GM21717 (cell line): ENCODE results near the gene GRID2.

Experiments used
- ATAC-seq: cut with Tn5 transposase; IDR thresholded peaks from one replicate; pipeline ENCODE4 v1.9.1; 2021; ENCODE audit warnings: mild to moderate bottlenecking, moderate library complexity; ENCODE audit not compliant: unreplicated experiment

The GRID2 gene

DNA sequence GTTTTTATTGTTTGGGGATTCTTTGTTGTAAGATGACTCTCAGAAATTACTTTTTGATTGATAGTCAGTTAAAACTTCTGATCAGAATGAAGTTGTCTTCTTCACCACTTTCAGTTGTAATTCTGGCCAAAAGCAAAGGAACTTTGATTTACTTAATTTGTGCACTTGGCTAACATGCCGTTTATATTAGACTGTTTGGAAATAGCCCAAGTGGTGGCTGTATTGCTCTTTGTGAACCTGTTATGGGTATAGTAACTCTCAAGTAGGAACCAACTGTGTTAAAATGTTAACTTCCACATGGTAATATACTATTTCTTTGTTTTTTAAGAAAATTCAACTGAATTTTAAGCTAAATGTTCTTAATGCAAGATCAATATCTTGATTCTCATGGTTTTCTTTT lies 581.9 kb downstream of the GRID2 start:
- ATAC-seq: no peak

DNA sequence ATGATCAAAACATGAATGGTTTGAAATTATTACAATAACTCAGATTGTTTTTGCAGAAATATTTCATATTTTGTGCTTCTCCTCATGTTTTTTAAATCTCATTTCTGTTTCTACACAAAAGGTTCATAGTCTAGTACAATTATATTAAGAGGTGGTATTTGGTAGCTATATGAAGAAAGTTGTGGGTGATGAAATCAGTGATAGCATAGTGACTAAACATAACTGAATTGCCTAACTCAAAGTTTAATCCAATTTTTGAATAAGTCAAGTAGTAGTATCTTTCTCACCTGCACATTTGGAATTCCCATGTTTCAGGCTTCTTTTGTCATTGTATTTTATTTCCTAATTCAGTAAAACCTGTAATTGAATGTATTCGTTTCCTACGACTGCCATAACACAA lies 648.7 kb downstream of the GRID2 start:
- ATAC-seq: no peak

DNA sequence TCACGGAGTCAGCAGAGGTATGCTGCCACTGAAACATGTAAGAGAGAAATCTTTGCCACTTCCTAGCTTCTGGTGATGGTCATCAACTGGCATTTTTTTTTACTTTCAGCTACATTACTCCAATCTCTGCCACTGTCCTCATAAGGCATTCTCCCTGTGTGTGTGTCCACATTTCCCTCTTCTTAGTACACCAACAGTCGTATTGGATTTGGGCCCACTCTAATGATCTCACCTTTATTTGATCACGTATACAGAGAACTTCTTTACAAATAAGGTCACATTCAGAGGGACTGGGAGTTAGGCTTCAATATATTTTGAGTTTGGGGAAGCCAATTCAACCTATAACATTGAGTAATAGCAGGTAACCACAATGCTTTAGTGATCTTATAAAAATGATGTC lies 649.1 kb downstream of the GRID2 start:
- ATAC-seq: no peak

DNA sequence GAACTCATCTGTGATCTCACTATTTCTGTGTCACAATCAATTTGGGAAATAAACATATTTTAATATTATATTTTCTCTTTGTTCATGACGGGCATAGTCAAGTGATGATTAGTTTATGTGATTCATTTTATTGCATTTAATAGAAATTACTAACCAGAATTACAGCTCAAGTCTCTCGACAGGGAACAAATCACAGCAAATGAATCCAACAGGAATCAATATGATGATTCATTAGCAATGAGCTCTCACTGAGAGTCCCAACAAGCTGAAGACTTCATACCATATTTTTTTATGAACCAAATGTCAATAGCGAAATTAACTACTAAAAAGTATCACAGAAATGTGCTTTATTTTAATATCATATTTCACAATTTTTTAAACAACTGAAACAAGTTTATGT lies 649.7 kb downstream of the GRID2 start:
- no peak for ATAC-seq

DNA sequence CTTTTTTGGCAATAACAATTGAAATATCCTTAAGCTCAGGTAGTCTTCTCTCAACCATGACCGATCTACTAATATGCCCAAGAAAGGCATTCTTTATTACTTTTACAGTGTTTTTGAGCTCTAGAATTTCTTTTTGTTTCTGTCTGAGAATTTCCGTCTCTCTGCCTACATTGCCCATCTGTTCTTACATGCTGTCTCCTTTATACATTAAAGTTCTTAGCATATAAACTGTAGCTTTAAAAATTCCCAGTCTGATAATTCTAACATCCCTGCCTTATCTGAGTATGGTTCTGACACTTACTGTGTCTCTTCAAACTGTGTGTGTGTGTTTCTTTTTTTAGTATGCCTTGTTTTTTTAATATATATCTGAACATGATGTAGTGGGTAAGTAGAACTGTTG lies 658.1 kb downstream of the GRID2 start:
- ATAC-seq: no peak

DNA sequence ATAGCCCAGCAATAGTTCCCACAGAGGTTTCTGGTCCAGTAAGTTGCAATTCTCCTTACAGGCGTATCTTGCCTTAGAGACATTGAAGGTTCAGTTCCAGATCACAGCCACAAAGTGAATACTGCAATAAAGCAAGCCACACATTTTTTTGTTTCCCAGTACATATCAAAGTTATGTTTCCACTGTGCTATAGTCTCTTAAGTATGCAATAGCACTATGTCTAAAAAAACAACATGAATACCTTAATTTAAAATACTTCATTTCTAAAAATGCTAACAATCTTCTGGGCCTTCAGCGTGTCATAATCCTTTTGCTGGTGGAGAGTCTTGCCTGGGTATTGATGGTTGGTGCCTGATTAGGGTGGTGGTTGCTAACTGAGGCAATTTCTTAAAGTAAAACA lies 659.1 kb downstream of the GRID2 start:
- ATAC-seq: no peak

DNA sequence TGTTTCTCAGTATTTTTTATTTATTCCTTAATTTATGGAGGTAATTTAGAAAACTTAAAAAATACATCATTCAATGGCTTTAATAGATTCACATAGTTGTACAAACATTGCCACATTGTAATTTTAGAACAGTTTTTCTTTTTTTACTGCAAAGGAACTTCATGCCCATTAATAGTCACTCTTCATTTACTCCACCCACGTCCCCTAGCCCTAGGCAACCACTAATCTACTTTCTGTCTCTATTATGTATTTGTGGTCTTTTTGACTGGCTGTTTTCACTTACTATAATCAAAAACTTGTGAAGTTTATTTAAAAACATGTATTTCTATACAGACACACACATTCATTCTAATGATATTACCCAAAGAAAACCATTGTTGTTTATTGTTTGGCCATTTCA lies 664.8 kb downstream of the GRID2 start:
- no peak for ATAC-seq

DNA sequence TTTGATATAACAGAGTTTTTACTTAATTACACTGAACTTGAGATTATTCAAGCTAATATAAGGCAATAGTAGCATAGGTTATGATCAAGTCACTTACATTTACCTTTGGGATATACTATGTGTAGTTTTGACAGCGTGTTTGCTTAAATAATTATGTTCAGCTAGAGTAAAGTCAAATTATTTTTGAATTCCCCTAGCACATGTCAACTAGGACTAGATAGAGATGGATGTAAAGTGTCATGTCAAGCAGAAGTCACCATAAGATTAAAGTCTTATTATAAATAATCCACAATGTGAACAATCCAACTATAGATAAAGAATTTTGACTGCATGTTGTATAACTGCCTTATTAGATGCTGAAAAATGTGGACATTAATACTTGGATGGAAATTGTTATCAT lies 665.2 kb downstream of the GRID2 start:
- ATAC-seq: no peak

DNA sequence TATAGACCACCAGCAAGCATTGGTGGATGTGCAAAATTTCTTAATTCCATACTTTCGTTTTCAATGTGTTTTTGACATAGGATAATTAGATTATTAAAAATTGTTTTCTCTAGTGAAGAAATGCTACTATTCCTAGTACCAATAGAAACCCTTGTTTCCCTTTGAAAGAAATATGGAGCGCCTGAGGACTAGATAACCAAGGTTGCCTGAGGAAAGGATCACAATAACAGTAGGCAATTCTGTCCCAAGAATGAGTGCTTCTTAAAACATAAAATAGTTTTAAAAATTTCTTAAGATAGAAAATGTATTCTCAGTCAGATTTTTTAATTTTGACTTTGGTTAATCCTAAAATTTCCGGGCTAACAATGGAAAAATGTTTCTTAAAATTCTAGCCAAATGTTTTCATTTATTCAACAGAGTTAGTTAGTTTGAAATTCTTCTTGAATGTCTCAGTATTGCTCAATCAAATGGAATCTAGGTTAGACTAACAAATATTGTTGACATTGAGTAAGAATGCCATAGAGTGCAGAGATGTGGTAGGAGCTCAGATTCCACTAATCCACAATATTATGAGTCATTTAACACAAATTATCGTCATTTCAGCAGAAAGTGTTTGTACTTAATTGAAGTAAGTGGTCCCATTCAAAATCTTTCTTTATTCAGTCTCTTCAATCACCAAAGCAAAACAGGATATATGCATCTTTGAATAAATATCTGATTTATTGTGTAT lies 666.0 kb downstream of the GRID2 start:
- no peak for ATAC-seq

DNA sequence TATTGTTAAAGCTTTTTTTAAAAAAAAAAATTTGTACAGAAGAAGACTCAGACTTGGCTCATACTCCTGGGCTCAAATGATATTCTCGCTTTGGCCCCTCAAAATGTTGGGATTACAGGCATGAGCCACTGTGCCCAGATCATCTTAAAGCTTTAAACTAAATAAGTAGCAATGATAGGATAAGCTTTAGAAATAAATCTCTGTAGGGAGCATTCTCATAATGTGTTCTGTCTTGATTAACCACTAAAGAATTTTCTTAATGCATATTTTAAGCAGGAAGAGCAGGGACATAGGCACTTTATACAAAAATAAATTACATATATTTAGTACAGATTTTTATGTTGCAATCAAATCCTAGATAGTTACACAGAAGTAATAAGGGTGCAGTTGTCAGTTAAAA lies 667.2 kb downstream of the GRID2 start:
- no peak for ATAC-seq

DNA sequence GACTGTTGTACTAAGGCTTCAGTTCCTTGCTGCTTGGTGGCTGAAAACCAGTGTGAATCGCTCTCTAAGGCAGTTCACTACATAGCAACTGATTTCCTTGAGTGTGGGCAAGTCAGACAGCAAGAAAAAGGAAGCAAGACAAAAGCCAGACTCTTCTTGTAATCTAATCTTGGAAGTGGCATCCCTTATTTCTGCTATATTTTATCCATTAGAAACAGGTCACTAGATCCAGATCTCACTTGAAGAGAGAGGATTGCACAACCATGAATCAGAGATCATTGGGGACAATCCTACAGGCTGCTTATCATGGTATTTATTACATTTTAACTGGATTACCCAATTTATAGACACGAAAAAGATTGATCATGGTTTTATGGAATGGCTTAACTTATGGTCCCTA lies 684.5 kb downstream of the GRID2 start:
- no peak for ATAC-seq

DNA sequence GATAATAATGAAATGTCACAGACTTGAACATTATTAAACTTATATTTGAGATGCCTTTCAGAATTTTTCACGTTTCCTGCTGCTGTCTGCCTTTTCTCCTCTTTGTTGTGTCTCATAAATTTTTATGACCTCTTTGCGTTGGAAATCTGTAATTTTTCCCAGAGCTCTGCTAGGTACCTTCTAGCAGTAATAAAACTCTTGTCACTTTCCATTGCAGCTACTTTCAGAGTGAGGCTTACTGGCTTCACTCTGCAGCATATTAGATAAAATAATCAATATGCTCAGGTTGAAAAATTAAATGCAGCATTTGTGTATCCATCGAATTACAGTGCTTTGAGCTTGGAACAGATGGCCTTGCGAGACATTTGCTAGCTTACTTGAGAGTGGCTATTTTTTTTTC lies 689.0 kb downstream of the GRID2 start:
- no peak for ATAC-seq

DNA sequence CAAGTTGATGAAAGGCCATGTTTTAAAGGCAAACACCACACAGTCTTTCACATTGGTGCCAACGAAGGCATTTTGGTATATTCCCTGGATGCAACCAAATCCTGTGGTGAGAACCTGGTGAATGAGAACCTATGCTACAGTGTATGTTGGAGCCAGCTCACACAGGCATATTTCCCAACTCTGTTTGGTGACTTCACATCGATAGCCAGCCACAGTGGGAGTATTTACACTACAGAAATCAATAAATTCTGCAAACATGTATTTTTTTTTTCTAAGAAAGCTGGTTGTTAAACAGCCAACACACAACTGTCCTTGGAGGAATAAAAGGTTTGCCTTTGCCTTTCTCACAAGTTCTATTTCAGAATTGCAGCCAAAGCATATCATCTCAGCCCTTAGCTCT lies 691.0 kb downstream of the GRID2 start:
- no peak for ATAC-seq

DNA sequence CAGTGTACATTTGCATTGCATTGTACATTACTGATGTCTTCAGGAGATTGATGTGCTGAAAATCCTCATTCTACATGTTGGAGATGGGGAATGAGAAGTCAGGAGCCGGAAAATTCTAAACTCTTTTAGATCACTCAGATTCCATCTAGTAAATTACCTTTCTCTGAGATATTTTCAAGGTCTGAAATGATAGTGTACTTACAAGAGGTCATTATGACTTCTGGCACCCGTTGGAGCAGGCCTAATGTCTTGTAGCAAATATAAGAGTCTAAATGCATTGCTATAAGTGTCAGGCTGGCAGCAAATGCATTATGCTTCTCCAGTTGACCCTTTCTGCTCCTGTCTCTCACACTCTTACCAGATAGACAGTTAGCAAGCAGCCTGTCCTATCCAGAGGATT lies 692.8 kb downstream of the GRID2 start:
- no peak for ATAC-seq

DNA sequence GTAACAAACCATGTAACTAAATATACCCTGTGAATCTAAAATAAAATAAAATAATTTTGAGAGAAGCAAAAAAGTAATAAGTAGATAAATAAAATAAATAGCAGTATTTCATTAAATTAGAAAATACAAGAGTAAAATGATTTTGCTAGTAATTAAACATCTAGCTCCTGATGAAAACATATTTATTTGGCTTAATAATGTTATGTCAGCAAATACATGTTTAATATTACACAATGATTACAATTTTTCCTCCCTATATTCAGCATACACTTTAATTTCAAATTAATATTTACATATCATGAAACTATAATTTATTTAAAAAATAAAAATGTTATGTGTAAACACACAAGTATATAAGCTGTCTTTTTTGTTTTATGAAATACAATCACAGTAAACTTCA lies 697.1 kb downstream of the GRID2 start:
- no peak for ATAC-seq

DNA sequence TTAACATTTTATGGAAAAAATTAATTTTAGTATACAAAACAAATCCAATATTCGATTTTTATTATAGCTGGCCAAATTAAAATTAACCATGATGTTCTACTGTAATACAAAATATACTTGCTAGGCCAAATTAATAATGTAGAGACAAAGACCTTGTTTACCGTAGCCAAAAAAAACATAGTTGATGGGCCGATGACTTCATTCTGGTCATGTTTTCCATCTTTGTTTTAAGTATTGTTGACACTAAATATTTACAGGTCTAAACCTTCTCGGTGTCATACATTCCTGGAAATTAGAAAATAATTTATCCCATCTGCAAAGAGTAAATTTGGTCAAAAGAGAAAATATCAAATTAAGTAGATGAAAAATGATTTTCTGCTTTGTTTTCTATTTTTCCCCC lies 698.5 kb downstream of the GRID2 start:
- ATAC-seq: no peak

DNA sequence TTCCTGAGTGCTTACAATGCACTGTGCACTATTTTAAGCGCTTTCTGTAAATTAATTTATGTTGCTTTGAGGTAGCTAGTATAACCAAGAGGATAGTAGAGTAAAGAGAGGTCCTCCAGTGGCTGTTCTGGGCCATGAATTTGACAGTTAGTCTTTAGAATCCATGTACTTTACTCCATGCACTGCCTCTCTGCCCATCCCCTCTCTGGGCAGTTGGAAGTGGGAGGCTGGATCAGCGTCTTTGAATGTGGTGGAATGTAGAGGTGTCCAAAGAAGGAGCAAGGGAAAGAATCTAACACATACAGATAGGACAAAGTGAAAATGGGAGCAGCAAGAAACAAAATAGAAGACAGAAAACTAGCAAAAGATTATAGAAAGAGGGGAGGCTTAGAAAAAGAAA lies 712.6 kb downstream of the GRID2 start:
- ATAC-seq: no peak

DNA sequence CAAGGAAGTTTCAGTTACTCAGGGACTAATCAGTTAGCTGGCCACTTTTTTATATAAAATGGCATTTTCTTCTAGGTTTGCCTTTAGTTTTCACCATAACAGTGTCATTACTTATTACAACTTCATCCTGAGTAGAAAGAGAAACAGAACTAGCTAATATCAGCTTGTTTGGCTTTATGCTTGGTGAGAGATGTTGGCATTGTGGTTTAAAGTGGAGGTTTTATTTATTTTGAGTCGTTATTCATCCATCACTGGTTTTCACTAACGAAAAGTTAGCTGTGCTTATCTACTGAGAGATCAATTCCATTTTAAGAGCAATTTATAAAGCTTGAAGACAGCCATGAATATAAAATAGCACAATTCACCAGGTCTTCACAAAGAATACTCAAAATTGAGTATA lies 714.5 kb downstream of the GRID2 start:
- ATAC-seq: no peak

DNA sequence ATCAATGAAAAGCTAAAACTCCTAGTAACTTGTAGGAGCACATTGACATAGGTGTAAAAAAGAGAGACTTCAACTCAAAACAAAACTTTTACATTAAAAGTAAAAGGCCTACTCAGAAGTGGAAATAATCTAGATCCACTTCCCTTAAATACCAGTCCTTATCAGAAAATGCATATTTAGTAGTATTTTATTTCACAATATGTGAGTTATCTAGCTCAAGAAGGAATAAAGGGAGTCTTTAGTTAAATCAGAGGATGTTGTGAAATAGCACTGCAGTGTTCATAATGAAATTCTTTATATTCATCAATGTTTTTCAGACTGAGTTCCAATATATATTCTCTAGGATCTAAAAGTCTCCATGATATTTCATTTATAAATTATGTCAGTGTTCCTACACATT lies 715.0 kb downstream of the GRID2 start:
- ATAC-seq: no peak

DNA sequence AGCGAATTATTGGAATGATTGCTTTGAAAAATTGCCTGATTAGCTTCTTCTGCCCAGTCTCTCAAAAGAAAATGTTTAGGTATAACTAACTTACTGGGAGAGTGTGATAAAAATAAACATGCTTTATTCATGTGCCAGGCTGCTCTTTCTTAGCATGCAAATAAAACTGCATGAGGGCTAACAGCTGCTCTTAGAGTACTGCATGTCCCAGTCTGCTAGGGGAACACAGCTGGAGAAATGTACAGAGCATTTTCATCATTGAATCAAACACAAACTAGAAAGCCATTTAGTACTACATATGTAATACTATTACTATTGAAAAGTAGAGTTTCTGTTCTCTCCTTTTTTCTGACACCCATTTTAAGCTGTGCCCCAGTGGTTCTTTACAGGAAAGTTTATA lies 726.0 kb downstream of the GRID2 start:
- ATAC-seq: peak; percentile 61

DNA sequence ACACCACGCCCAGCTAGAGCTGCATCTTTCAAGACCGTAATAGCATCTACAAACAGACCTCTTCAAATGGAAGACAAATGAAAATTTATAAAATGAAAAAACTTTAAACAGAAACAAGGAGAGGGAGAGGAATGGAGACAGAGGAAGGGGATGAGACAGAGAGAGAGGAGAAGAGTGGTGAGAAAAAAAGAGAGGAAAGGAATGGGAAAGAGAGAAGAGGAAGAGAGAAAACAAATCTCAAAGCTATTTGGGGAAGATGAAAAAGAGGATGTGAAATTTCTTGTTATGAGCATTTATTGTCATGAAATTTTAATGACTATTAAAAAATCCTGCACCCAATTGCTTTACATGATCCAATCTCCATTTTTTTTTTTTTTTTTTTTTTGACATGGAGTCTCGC lies 726.9 kb downstream of the GRID2 start:
- ATAC-seq: no peak

DNA sequence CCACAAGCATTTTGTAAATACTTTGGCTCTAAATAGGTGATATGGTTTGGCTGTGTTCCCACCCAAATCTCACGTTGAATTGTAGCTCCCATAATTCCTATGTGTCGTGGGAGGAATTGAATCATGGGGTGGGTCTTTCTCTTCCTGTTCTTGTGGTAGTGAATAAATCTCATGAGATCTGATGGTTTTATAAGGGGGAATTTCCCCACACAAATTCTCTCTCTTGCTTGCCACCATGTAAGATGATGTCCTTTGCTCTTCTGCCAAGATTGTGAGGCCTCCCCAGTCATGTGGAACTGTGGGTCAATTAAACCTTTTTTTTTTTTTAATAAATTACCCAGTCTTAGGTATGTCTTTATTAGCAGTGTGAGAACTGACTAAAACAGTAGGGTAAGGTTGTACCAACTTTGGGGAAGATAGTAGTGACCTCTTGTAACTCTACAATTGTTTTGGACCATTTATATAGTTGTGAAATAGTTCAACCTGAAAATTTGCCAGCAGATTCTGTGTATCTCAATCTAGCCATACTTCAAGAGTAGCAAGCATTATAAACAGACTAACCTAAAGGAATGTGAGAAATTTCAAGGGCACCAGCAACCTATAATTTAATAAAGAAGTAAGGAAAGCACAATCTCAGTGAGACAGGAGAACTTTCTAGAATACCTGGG lies 727.8 kb downstream of the GRID2 start:
- ATAC-seq: no peak

DNA sequence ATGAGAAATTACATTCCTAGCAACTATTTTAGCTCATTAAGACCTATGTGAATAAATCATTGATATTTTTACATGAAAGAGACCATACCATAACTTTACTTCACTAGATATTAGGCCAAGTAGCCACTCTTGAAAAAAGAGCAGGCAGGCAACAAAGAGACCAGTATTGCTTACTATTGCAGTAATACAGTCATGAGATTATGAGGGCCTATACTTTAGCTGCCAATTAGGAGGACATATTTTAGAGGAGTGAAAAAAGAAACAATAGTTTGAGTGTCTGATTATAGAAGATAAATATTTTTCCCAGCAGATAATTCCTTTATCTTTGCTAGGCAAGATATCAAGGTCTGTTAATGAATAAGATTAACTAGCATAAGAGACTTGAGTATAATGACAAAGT lies 739.0 kb downstream of the GRID2 start:
- no peak for ATAC-seq
